Amygdala (tissue), 56 donors: ENCODE results near the gene FAM83E.

Experiments
- DNase-seq, 56 donors: peaks; one replicate each; lab custom pipeline; 2025; lab: John Stamatoyannopoulos, UW

FAM83E gene

GRCh38 chr19:48615231-48616040, 560 bp upstream of the FAM83E start:
- no peak for DNase-seq

DNA sequence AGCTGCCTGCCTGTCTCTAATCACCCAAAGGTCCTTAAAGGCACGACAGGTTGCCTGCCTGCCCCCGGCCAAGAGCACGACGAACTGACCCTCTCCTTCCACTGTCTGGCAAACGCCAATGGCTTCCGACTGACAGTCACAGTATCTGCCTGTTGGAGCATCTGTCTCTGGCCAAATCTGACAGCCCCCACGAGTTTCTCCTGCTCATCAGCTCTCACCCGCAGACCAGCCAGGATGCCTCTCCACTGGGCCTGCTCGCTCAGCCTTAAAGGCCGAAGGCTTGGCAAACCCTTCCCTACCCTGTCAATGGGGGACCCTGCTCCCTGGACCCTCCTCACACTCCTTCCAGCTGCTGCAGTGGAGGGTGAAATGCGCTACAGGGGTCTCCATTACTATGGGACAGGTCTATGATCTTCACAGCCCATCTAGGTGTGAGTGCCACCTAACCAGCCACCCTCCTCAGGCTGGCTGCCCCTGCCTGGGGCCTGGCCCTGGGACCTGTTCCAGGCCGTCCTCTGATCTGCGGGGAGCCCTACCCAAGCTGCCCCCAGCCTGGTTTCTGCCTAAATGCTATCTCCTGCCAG, 932 bp downstream of the FAM83E start:
- no peak for DNase-seq

DNA sequence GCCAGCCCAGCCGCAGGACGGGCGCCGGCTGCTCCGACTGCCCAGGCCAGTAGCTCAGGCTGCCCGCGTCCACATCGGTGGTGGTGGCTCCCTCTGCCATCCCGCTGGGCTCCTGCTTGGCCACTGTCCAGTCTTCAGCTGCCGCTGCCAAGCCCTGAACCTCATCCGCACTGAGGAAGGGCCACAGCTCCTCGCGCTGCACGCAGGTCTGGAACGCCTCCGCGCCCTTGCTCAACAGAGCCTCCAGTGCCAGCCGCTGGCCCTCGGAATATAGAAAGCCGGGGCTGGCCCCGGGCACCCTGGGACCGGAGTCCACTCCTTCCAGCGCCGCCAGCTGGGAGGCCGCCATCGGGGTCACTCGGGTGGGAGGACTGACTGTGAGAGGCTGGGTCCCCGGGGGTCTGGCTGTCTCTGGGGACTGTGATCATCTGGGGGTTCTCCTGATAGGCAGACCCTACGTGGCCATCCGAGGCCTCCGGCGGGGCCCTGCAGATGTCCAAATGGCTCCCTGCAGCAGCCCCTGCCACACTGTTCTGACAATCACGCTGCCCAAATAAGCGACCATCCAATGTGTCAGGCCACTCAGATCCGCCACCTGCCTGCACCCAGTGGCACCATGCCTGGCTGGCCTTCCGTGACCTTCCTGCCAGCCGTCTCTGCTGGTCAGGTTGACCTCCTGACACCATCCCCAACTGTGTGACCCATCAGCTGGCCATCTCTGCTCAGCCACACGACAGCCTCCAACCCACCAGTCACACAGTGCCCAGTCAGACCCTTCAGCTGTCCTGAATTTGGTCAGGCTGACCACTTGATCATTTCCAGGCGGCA, 1.6 kb downstream of the FAM83E start:
- DNase-seq: peak in 29 of 56 donors; percentile 7 to 81 (median 48)

- no peak for DNase-seq
Measured at GRCh38 chr19:48611872-48612271, 3.0 kb downstream of the FAM83E start.

DNA sequence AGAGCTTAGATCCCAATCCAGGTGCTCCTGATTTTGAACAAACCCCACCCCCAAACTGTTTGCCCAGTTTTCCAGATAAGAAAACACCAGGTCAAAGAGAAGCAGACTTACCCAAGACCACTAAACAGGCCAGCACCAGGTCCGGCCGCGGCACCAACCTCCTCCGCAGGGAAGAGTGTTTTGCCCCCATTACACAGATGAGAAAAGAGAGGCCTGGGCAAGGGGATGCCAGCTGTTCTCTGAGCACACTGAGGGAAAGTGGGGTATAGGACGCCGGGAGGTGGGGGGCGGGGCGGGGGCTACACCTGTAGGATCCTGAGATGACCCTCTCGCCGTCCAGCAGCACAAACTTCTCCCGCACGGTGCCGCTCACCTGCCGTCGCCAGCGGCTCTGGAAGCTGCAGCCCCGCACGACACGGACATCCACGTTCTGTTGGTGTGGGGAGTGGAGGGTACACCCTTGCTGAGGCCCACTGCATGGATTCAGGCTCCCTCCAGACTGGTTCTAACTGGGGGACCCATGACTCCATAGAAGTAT, 5.2 kb downstream of the FAM83E start:
- DNase-seq: no peak

DNA sequence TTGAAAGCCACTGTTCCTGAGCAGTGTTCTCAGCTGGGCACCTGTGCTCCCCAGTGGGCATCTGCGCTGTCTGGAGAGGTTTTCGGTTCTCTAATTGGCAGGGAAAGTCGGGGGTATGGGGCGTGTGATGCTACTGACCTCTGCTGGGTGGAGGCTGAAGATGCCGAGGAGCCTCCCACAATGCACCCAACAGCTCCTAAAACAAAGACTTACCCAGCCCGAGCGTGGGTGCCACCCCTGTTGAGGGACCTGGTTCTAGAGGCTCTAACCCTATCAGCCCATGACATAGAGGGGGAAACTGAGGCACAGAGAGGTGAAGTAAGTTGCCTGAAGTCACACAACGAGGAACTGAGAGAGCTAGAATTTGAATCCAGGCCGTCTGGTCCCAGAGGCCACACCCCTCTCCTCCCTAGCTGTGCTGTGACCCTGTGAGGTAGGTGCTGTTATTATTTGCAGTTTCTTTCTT, 6.0 kb downstream of the FAM83E start:
- DNase-seq: peak in 17 of 56 donors; percentile 9 to 58 (median 28)

GRCh38 chr19:48607359-48607755, 7.5 kb downstream of the FAM83E start:
- no peak for DNase-seq

- no peak for DNase-seq
Measured at GRCh38 chr19:48606463-48607358, 8.2 kb downstream of the FAM83E start, which contains the start of gene SPACA4. TSS of gene SPACA4 (plus strand) at chr19:48606742. CDS start at chr19:48606979, 237 bp downstream.

DNA sequence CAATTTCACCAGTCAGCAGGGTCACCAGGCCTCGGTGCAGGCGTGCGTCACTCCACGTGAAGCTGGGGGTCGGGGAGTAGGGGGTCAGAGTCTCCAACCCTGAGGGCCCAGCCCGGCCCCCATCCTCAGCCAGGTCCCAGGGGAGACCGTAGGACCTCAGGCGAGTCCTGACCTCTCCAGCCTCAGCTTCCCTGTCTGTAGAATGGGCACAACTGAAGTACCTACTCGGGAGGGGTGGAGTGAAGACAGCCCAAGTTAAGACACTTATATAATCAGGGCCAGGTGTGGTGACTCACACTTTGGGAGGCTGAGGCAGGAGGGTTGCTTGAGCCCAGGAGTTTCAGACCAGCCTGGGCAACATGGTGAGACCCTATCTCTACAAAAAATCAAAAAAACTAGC, 11.0 kb downstream of the FAM83E start:
- DNase-seq: no peak

- DNase-seq: no peak
Measured at GRCh38 chr19:48603449-48603848, 11.4 kb downstream of the FAM83E start.

DNA sequence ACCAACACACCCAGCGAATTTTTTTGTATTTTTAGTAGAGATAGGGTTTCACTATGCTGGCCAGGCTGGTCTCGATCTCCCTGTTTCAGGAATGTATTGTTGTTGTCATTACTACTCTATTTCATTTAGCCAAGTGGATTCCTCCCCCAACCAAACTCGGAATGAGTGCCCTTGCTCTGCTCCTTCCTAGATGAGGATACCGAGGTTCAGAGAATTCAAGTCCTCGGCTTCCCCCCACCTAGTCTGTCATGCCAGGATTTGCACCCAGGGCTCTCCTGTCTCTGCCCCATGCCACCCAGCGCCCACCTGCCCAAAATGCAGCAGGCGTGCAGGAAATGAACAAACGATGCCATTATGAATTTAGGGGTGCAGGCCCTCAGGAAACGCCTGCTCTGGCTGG, 11.9 kb downstream of the FAM83E start:
- DNase-seq: no peak

DNA sequence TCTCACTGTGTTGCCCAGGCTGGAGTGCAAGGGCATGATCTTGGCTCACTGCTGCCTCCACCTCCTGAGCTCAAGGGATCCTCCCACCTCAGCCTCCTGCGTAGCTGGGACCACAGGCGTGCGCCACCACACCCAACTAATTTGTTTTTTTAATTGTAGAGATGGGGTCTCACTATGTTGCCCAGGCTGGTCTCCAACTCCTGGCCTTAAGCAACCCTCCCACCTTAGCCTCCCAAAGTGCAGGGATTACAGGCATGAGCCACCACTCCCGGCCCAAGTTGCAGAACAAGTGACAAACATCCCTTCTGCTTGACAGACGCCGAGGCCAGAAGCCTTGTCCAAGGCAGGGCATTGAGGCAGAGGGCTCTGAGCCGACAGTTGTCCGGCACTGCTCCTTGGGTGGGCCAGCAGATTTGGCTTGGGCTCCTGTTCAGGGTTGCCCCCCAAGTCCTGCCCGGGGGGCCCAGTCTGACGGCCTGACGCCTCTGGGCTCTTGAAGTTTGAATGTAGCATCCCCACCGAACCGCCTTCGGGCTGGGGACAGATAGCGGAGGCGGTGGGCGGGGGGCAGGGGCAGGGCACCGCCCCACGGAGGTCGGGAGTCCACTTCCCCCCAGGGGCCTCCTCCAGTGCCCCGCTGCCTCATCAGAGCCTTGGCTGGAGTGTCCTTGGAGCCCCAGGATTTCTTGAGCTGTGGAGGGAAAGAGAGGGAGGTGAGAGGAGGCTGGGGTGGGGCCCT, 14.0 kb downstream of the FAM83E start:
- DNase-seq: no peak

DNA sequence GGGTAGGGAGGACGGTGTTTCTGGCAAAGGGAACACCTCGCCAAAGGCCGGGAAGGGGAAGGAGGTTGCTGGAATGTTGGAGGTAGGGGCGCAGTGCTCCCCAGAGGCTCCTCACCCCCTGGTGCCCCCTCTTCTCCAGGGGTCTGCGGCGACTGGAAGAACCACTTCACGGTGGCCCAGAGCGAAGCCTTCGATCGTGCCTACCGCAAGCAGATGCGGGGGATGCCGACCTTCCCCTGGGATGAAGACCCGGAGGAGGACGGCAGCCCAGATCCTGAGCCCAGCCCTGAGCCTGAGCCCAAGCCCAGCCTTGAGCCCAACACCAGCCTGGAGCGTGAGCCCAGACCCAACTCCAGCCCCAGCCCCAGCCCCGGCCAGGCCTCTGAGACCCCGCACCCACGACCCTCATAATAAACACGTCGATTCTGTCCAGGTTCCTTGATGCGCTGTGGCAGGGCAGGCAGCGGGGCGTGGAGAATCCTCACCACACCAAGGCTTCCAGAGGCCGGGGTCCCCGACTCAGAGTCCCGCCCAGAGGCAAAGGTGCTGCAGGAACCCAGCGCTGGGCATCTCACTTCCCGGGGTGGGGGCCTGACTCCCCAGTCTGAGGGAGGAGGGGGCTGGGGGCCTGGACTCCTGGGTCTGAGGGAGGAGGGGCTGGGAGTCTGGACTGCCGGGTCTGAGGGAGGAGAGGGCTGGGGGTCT, 15.7 kb downstream of the FAM83E start:
- DNase-seq: no peak

DNA sequence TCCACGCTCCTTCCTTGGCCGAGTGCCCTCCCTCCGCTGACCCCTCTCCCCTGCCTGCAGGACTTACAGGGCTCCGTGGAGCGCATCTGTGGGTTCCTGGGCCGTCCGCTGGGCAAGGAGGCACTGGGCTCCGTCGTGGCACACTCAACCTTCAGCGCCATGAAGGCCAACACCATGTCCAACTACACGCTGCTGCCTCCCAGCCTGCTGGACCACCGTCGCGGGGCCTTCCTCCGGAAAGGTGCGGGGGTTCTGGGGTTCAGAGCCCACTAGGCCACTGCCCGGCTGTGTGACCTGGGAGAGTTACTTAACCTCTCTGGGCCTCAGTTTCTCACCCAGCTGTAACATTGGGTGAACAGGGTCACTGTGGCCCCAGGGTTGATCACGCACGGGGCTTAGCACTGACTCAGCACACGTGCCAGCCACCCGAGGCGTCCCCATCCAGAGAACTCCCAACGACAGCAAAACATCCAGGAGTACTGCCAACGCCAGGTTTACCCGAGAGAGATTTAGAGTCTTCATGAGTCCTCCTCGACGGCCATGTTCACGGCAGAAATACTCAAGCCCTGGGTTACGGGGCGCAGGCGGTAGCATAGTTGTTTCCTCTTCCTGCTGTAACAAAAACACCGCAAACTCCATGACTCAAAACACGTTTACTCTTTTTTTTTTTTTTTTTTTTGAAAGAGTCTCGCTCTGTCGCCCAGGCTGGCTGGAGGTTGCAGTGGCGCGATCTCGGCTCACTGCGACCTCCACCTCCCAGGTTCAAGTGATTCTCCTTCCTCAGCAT, 18.0 kb downstream of the FAM83E start:
- no peak for DNase-seq

DNA sequence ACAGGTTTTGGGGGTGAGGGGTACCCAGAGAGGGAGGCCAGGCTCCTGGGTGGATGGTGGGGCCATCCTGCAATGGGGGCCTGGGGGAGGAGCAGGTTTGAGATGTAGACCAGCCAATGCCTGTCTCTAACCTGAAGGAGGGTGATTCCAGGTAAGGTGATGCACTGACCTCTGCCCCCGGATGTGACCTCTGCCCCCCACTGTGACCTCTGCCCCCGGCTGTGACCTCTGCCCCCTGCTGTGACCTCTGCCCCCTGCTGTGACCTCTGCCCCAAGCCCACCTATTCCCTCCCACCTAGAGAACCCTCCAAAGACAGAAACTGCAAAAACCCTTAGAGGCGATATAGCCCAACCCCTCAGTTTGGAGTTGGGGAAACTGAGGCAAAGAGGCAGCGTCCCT, 18.6 kb downstream of the FAM83E start:
- no peak for DNase-seq

- DNase-seq: no peak
Measured at GRCh38 chr19:48595833-48596232, 19.0 kb downstream of the FAM83E start.

DNA sequence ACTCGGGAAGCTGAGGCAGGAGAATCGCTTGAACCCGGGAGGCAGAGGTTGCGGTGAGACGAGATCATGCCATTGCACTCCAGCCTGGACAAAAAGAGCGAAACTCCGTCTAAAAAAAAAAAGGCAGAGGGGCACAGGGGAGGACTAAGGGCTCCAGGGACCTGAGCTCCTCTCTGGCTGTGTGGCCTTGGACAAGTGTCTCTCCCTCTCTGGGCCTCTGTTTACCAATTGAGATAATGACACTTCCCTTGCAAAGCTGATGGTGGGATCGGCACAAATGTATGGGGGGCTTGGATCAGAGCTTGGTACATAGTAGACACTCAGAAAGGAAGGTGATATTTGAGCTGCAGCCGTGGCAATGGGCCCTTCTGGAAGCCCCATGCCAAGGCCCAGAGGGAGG, 19.7 kb downstream of the FAM83E start:
- no peak for DNase-seq

- DNase-seq: no peak
Measured at GRCh38 chr19:48591021-48591420, 23.9 kb downstream of the FAM83E start.
